Vagina (tissue), 2 donors: Measurements from ENCODE around the gene CIBAR2.

Source experiments
- CTCF ChIP-seq, 3 experiments: fragments of 450-650 bp in 2 of 3; fragments of 200-600 bp in 1 of 3; sonication (generic) in 1 of 3; IDR thresholded peaks; one replicate each; pipeline ENCODE4 v1.5.1; 2017 to 2019; ENCODE audit warnings: antibody characterized with exemption in 3 of 3, mild to moderate bottlenecking in 2 of 3, moderate library complexity in 2 of 3
- POLR2A ChIP-seq, 2 donors: fragments of 450-650 bp; IDR thresholded peaks; one replicate each; pipeline ENCODE4 v1.6.1; 2017; ENCODE audit warnings: antibody characterized with exemption in 2 of 2, mild to moderate bottlenecking in 2 of 2, moderate library complexity in 2 of 2
- POLR2AphosphoS5 ChIP-seq, 2 donors: sonication (generic); formaldehyde crosslinking; IDR thresholded peaks; one replicate each; pipeline ENCODE4 v1.9.0; 2017; ENCODE audit warnings: antibody characterized with exemption in 2 of 2, mild to moderate bottlenecking in 2 of 2, low read depth in 1 of 2; ENCODE audit not compliant: insufficient read depth in 1 of 2

GRCh38 chr16:85094176-85094805, 18.0 kb downstream of the CIBAR2 start:
- TF ChIP-seq CTCF (IDR thresholded peaks at IDR 0.05) (no peak), POLR2A (IDR thresholded peaks at IDR 0.05) (no peak), POLR2AphosphoS5 (IDR thresholded peaks at IDR 0.05; ENCODE audit: insufficient read depth in 1 of 2, low read depth in 1 of 2) (no peak)
